ENCODE results near the gene PGBD4.
"Not testable (repeated sequence)": the region's sequence is repeated elsewhere in the genome, so short reads cannot be mapped to it uniquely, and the experiment has no call there.

Gene PGBD4

GRCh38 chr15:34120420-34120819, 18.5 kb downstream of the PGBD4 start:
- H3K27me3 ChIP-seq (ENCODE audit: insufficient read depth, poor library complexity, severe bottlenecking); H3K4me3 ChIP-seq (replicated peaks; ENCODE audit: insufficient read depth, low read length); DNase-seq (ENCODE audit: low read depth in 1 of 2, low spot score in 1 of 2); H3K27ac ChIP-seq (replicated peaks): not testable (repeated sequence)

GRCh38 chr15:34121786-34122185, 19.9 kb downstream of the PGBD4 start:
- not testable (repeated sequence) for DNase-seq (ENCODE audit: low read depth in 1 of 2, low spot score in 1 of 2); H3K27me3 ChIP-seq (ENCODE audit: insufficient read depth, poor library complexity, severe bottlenecking); H3K27ac ChIP-seq (replicated peaks); H3K4me3 ChIP-seq (replicated peaks; ENCODE audit: insufficient read depth, low read length)

GRCh38 chr15:34122771-34123183, 20.9 kb downstream of the PGBD4 start:
- TF ChIP-seq GABPA (IDR thresholded peaks at IDR 0.05; ENCODE audit: low read depth) (no peak), SPI1 (IDR thresholded peaks at IDR 0.05; ENCODE audit: borderline replicate concordance, low read depth) (no peak), REST (IDR thresholded peaks at IDR 0.05; ENCODE audit: insufficient replicate concordance, low read depth) (no peak), POLR2AphosphoS5 (IDR thresholded peaks at IDR 0.05; ENCODE audit: low read depth) (no peak), CTCF (IDR thresholded peaks at IDR 0.05; ENCODE audit: insufficient read depth, low read length) (no peak)
- Histone ChIP-seq H3K4me3 (replicated peaks; ENCODE audit: insufficient read depth, low read length) (no peak overlapping the region), H3K27me3 (ENCODE audit: insufficient read depth, poor library complexity, severe bottlenecking) (no peaks in the 10 kb centered on the region), H3K27ac (replicated peaks) (no peak overlapping the region)
- DNase-seq (ENCODE audit: low read depth in 1 of 2, low spot score in 1 of 2): no peak

GRCh38 chr15:34124651-34125050, 22.8 kb downstream of the PGBD4 start:
- no peaks in the 10 kb centered on the region for H3K27me3 ChIP-seq (ENCODE audit: insufficient read depth, poor library complexity, severe bottlenecking)
- DNase-seq (ENCODE audit: low read depth in 1 of 2, low spot score in 1 of 2): no peak
- TF ChIP-seq POLR2AphosphoS5 (IDR thresholded peaks at IDR 0.05; ENCODE audit: low read depth): no peak
- TF ChIP-seq CTCF (IDR thresholded peaks at IDR 0.05; ENCODE audit: insufficient read depth, low read length): no peak
- TF ChIP-seq GABPA (IDR thresholded peaks at IDR 0.05; ENCODE audit: low read depth): no peak
- no peak for TF ChIP-seq REST (IDR thresholded peaks at IDR 0.05; ENCODE audit: insufficient replicate concordance, low read depth)
- TF ChIP-seq SPI1 (IDR thresholded peaks at IDR 0.05; ENCODE audit: borderline replicate concordance, low read depth): no peak
- no peak overlapping the region for H3K27ac ChIP-seq (replicated peaks)
- H3K4me3 ChIP-seq (replicated peaks; ENCODE audit: insufficient read depth, low read length): no peak overlapping the region

- Histone ChIP-seq H3K27me3 (ENCODE audit: insufficient read depth, poor library complexity, severe bottlenecking) (no peaks in the 10 kb centered on the region), H3K4me3 (replicated peaks; ENCODE audit: insufficient read depth, low read length) (no peak overlapping the region), H3K27ac (replicated peaks) (no peak overlapping the region)
- no peak for TF ChIP-seq REST (IDR thresholded peaks at IDR 0.05; ENCODE audit: insufficient replicate concordance, low read depth)
- TF ChIP-seq CTCF (IDR thresholded peaks at IDR 0.05; ENCODE audit: insufficient read depth, low read length): no peak
- TF ChIP-seq SPI1 (IDR thresholded peaks at IDR 0.05; ENCODE audit: borderline replicate concordance, low read depth): no peak
- TF ChIP-seq GABPA (IDR thresholded peaks at IDR 0.05; ENCODE audit: low read depth): no peak
- no peak for TF ChIP-seq POLR2AphosphoS5 (IDR thresholded peaks at IDR 0.05; ENCODE audit: low read depth)
- no peak for DNase-seq (ENCODE audit: low read depth in 1 of 2, low spot score in 1 of 2)
Observed at GRCh38 chr15:34125945-34126344, 24.1 kb downstream of the PGBD4 start.
